ENCODE results near the gene GJB1.

GRCh38 chrX:71184092-71184491 lies 38.9 kb upstream of the GJB1 start:
- TF ChIP-seq CTCF (IDR thresholded peaks at IDR 0.05) (no peak), ZFX (IDR thresholded peaks at IDR 0.05; ENCODE audit: borderline replicate concordance) (no peak)
